Mucosa of descending colon (tissue), 3 donors: ENCODE data around the gene INSC. TPM values are rescaled to one million over a fixed set of nuclear protein-coding genes. Genes with fewer than 3 reads are reported as not detected.

ENCODE experiments used
- ATAC-seq: fragments of 200-7000 bp; cut with Tn5 transposase; one replicate; pipeline ENCODE4 v1.9.1; 2020; ENCODE audit warnings: mild to moderate bottlenecking, moderate library complexity
- DNase-seq, 3 donors: peaks; one replicate each; pipeline ENCODE4 v3.0.0-alpha.2; 2020
- H3K36me3 ChIP-seq: fragments of 200-600 bp; one replicate; pipeline ENCODE4 v1.8.0; 2021; ENCODE audit warnings: low read depth, mild to moderate bottlenecking
- H3K4me1 ChIP-seq: fragments of 200-600 bp; one replicate; pipeline ENCODE4 v1.8.0; 2021; ENCODE audit warnings: low read depth, mild to moderate bottlenecking
- H3K4me3 ChIP-seq: fragments of 200-600 bp; one replicate; pipeline ENCODE4 v1.8.0; 2021; ENCODE audit warnings: mild to moderate bottlenecking
- H3K9me3 ChIP-seq: fragments of 200-600 bp; one replicate; pipeline ENCODE4 v1.8.0; 2021; ENCODE audit warnings: mild to moderate bottlenecking
- CTCF ChIP-seq: fragments of 200-600 bp; IDR thresholded peaks from one replicate; pipeline ENCODE4 v1.8.0; 2022; ENCODE audit warnings: antibody characterized with exemption, mild to moderate bottlenecking
- intact Hi-C, 2 donors: fragments of 100-400 bp; cut with DNase I in 1 of 2; cut with micrococcal nuclease in 1 of 2; formaldehyde crosslinking; loops; one replicate each; pipeline versions ENCODE4 v1.11.0 to v1.11.1; 2022; cut with DNase I, micrococcal nuclease
- total RNA-seq, 3 donors: library from RNA; stranded (reverse); fragmentation: NEBNext Ultra II Directional in 2 of 3; extraction: Animal tissue kit (Norgen Biotek cat#: 25700) in 2 of 3; gene quantifications; one replicate each; pipeline versions ENCODE4 v1.2.1 to v1.2.4, GENCODE V29; 2021 to 2023
- donor health status: DM: no; HTN: no; CAD: no; lungs with moderate emphysema.
- donor health status: DM: no; HTN: no; CAD: no.
- donor health status: DM: no; HTN: yes; CAD: no.

The INSC gene
- total RNA-seq, 3 donors from 2014 or later = 1.4 to 4.2 (median 2.6) TPM

GRCh38 chr11:15186146-15186545, 71.4 kb downstream of the INSC start:
- no peak for ATAC-seq

GRCh38 chr11:15189189-15189588, 74.5 kb downstream of the INSC start:
- DNase-seq = no peak
- H3K9me3 ChIP-seq = no peaks in the 10 kb centered on the region
- no peak overlapping the region for H3K4me3 ChIP-seq
- intact Hi-C loops = no loop called here
- no peaks in the 10 kb centered on the region for H3K36me3 ChIP-seq
- no peak for ATAC-seq
- no peaks in the 10 kb centered on the region for H3K4me1 ChIP-seq
- no peak for TF ChIP-seq CTCF

More at GRCh38 chr11:15186146-15186545, 71.4 kb downstream of the INSC start:
- no peaks in the 10 kb centered on the region for H3K36me3 ChIP-seq
- H3K4me3 ChIP-seq = no peak overlapping the region
- no peak for TF ChIP-seq CTCF
- H3K4me1 ChIP-seq = no peaks in the 10 kb centered on the region
- H3K9me3 ChIP-seq = no peaks in the 10 kb centered on the region
- no peak for DNase-seq
- intact Hi-C loops = no loop called here

GRCh38 chr11:15189641-15190365, 75.1 kb downstream of the INSC start:
- H3K9me3 ChIP-seq = no peaks in the 10 kb centered on the region
- intact Hi-C loops = no loop called here
- DNase-seq (no peak), ATAC-seq (no peak)
- H3K4me3 ChIP-seq = no peak overlapping the region
- TF ChIP-seq CTCF = no peak
- no peaks in the 10 kb centered on the region for H3K4me1 ChIP-seq
- no peaks in the 10 kb centered on the region for H3K36me3 ChIP-seq

GRCh38 chr11:15190611-15191010, 75.9 kb downstream of the INSC start:
- H3K4me1 ChIP-seq = no peaks in the 10 kb centered on the region
- ATAC-seq (no peak), DNase-seq (no peak)
- TF ChIP-seq CTCF = no peak
- no peaks in the 10 kb centered on the region for H3K36me3 ChIP-seq
- H3K9me3 ChIP-seq = no peaks in the 10 kb centered on the region
- H3K4me3 ChIP-seq = no peak overlapping the region
- intact Hi-C loops = no loop called here

GRCh38 chr11:15192005-15192556, 77.4 kb downstream of the INSC start:
- TF ChIP-seq CTCF = no peak
- no peaks in the 10 kb centered on the region for H3K36me3 ChIP-seq
- no peak for DNase-seq
- H3K4me1 ChIP-seq = peaks cover 5% of the 10 kb centered on the region
- ATAC-seq = no peak
- H3K9me3 ChIP-seq = no peaks in the 10 kb centered on the region
- intact Hi-C loops = no loop called here
- H3K4me3 ChIP-seq = no peak overlapping the region
